Measurements from ENCODE around the gene DENND11.

DENND11 gene

DNA sequence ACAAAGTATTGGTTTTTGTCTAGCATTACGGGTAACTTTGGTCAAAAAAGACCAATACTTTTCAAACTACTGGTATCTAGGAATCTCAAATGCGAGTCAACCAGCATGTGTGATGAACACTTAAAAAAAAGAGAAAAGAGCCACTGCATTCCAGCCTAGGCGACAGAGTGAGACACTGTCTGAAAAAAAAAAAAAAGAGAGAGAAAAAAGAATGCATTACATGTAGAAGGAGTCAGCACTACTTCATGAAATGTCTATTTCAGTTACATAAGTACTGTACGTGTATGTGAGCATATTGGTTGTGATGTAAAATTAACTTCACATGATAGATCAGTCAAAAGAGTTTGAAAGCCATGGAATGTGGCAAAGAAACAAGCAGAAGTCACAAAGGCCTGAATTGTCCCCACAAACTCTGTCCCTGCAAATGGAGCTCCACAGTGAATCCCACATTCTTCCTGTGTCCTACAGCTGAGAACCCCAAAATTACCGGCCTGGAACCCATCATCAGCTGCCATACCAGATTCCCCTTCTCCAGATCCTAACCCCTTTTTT, 1.6 kb downstream of the DENND11 start:
- TF ChIP-seq GATA2 (IDR thresholded peaks at IDR 0.05; ENCODE audit: low read depth, low read length), result no peak
- no peak for TF ChIP-seq GATA3 (IDR thresholded peaks at IDR 0.05; ENCODE audit: low read depth, low read length)

DNA sequence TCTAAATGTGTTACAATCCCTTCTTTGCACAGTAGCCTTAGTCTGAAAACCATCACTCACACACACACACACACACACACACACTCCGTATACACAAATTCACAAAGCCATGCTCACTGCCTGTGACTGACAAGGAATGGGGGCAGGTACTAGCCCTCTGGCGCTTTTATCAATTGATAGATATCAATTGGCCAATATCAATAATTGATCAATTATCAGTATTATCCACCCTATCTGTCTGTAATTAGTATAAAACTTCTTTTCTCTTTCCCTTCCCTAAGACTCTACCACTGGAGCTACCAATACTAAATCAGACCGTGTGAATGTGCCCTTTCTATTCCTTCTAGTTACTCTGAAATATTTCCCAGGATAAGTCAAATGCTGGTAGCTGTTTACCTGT, 2.1 kb downstream of the DENND11 start:
- TF ChIP-seq GATA3 (IDR thresholded peaks at IDR 0.05; ENCODE audit: low read depth, low read length) (no peak), GATA2 (IDR thresholded peaks at IDR 0.05; ENCODE audit: low read depth, low read length) (no peak)

- TF ChIP-seq GATA3 (IDR thresholded peaks at IDR 0.05; ENCODE audit: low read depth, low read length) (no peak), GATA2 (IDR thresholded peaks at IDR 0.05; ENCODE audit: low read depth, low read length) (no peak)
Observed at GRCh38 chr7:141698247-141699015, 3.5 kb downstream of the DENND11 start.

- no peak for TF ChIP-seq GATA3 (IDR thresholded peaks at IDR 0.05; ENCODE audit: low read depth, low read length)
- no peak for TF ChIP-seq GATA2 (IDR thresholded peaks at IDR 0.05; ENCODE audit: low read depth, low read length)
Observed at GRCh38 chr7:141697211-141697871, 4.6 kb downstream of the DENND11 start.

DNA sequence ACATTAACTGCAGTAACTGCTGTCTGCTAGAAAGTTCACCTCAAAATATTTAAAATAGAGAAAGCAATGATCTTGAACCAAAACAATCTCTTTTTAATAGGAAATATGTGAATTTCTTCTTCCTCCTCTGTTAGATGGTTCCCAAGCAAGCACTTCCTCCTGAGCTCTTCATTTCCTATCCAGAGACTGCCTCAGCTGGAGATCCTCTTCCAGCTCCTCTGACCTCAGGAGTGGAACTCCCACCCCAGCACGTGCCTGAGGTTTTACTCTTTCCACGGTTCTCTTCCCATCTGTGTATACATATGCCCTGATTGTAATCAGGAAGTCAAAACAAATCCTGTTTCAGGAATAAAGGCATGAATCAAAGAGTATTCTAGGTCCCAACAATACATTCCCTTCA, 5.6 kb downstream of the DENND11 start:
- no peak for TF ChIP-seq GATA2 (IDR thresholded peaks at IDR 0.05; ENCODE audit: low read depth, low read length)
- TF ChIP-seq GATA3 (IDR thresholded peaks at IDR 0.05; ENCODE audit: low read depth, low read length), result no peak

- TF ChIP-seq GATA3 (IDR thresholded peaks at IDR 0.05; ENCODE audit: low read depth, low read length), result no peak
- TF ChIP-seq GATA2 (IDR thresholded peaks at IDR 0.05; ENCODE audit: low read depth, low read length), result no peak
Observed at GRCh38 chr7:141695803-141696289, 6.1 kb downstream of the DENND11 start.

DNA sequence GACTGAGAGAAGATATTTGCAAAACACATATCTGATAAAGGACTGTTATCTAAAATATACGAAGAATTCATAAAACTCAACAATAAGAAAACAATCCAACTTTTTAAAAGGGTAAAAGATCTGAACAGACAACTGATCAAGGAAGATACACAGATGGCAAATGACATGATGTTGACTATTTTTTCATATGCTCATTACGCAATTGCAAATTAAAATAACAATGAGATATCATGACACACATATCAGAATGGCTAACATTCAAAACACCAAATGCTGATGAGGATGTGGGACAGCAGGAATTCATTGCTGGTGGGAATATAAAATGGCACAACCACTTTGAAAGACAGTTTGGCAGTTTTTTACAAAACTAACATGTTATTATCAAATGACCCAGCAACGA, 8.9 kb downstream of the DENND11 start:
- TF ChIP-seq GATA3 (IDR thresholded peaks at IDR 0.05; ENCODE audit: low read depth, low read length) (no peak), GATA2 (IDR thresholded peaks at IDR 0.05; ENCODE audit: low read depth, low read length) (no peak)

DNA sequence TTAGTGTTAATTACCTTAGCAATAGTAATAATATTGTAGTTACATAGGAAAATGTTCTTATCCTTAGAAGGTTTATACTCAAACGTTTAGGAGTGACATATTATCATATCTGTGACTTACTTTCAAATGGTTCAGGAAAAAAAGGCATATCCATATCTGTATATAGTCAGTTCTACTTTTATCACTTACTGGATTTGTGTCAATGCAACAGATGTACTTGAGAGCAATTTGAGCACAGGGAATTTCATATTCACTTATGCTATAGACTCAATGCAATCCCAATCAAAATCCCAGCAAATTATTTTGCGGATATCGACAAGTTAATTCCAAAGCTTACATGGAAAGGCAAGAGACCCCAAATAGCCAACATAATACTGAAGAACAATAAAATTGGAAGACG, 10.0 kb downstream of the DENND11 start:
- no peak for TF ChIP-seq GATA2 (IDR thresholded peaks at IDR 0.05; ENCODE audit: low read depth, low read length)
- TF ChIP-seq GATA3 (IDR thresholded peaks at IDR 0.05; ENCODE audit: low read depth, low read length), result no peak

- no peak for TF ChIP-seq GATA3 (IDR thresholded peaks at IDR 0.05; ENCODE audit: low read depth, low read length)
- no peak for TF ChIP-seq GATA2 (IDR thresholded peaks at IDR 0.05; ENCODE audit: low read depth, low read length)
Observed at GRCh38 chr7:141691540-141691939, 10.4 kb downstream of the DENND11 start.

DNA sequence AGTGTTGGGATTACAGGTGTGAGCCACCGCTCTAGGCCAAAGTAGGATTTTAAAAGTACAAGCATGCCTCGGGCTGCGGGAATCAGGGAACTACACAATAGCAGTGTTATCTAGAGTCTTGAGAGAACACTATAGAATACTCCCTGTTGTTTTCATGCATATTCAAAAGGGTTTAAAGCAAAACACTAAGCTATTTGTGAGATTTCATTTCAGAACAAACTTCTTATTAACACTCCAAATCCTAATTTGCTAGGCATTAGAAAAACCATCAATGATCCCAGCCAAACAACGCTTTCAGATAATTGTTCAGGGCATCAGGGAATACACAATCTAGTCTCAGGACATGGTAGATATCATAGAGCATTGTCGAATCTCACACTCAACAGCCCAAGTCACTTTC, 13.9 kb downstream of the DENND11 start:
- TF ChIP-seq GATA3 (IDR thresholded peaks at IDR 0.05; ENCODE audit: low read depth, low read length), result no peak
- no peak for TF ChIP-seq GATA2 (IDR thresholded peaks at IDR 0.05; ENCODE audit: low read depth, low read length)

GRCh38 chr7:141686670-141687069, 15.3 kb downstream of the DENND11 start:
- TF ChIP-seq GATA3 (IDR thresholded peaks at IDR 0.05; ENCODE audit: low read depth, low read length) (no peak), GATA2 (IDR thresholded peaks at IDR 0.05; ENCODE audit: low read depth, low read length) (no peak)

GRCh38 chr7:141686074-141686473, 15.9 kb downstream of the DENND11 start:
- no peak for TF ChIP-seq GATA3 (IDR thresholded peaks at IDR 0.05; ENCODE audit: low read depth, low read length)
- TF ChIP-seq GATA2 (IDR thresholded peaks at IDR 0.05; ENCODE audit: low read depth, low read length), result no peak

- TF ChIP-seq GATA2 (IDR thresholded peaks at IDR 0.05; ENCODE audit: low read depth, low read length), result no peak
- TF ChIP-seq GATA3 (IDR thresholded peaks at IDR 0.05; ENCODE audit: low read depth, low read length), result no peak
Observed at GRCh38 chr7:141685285-141686023, 16.5 kb downstream of the DENND11 start.

DNA sequence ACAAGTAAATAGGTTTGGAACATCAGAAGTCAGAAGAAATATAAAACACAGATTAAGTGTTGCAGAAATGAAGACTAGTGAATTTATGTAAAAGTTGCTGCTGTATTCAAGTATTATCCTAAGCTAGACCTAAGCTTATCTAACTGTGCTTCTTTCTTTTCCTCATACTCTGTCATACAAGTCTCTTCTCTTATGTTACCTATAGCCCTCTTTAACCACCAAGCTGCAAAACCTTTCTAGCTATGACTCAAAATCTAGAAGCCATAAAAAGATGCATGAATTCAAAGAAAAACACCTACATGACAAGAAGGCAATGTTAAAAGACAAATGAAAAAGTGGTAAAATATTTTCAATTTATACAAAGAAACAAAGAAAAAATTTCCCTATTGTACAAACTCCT, 23.0 kb downstream of the DENND11 start:
- TF ChIP-seq GATA3 (IDR thresholded peaks at IDR 0.05; ENCODE audit: low read depth, low read length) (no peak), GATA2 (IDR thresholded peaks at IDR 0.05; ENCODE audit: low read depth, low read length) (no peak)
